Keratinocyte (primary cell): ENCODE measurements around the gene C3orf70. TPM values are rescaled to one million over a fixed set of nuclear protein-coding genes. Genes with fewer than 3 reads are reported as not detected.

Experiments
- DNase-seq: peaks from one replicate; pipeline ENCODE4 v3.0.0-alpha.2; 2011; ENCODE audit warnings: low read depth, missing footprints, low spot score
- FAIRE-seq: peaks from 2 replicates; lab custom pipeline; 2011; peaks lifted over from hg19 to GRCh38; lab: Jason Lieb, UNC
- H2AFZ ChIP-seq: 2 replicates; pipeline ENCODE4 v1.6.0; 2012; ENCODE audit warnings: low read length, control low read depth, inconsistent platforms; ENCODE audit not compliant: control insufficient read depth
- H3K27ac ChIP-seq: 2 replicates; pipeline ENCODE4 v1.5.1; 2011; ENCODE audit warnings: low read length; ENCODE audit not compliant: control insufficient read depth, insufficient read depth
- H3K27me3 ChIP-seq: 3 replicates; pipeline ENCODE4 v1.6.0; 2011; ENCODE audit warnings: low read length; ENCODE audit not compliant: control insufficient read depth, insufficient read depth; ENCODE audit errors: extremely low read depth
- H3K36me3 ChIP-seq, 2 experiments: 2 replicates in 1 of 2; 3 replicates in 1 of 2; pipeline ENCODE4 v1.5.1; 2011; ENCODE audit warnings: low read length in 2 of 2, mild to moderate bottlenecking in 1 of 2; ENCODE audit not compliant: control insufficient read depth in 2 of 2, insufficient read depth in 2 of 2; ENCODE audit errors: extremely low read depth in 1 of 2
- H3K4me1 ChIP-seq: 3 replicates; pipeline ENCODE4 v1.5.1; 2011; ENCODE audit warnings: low read length; ENCODE audit not compliant: control insufficient read depth, insufficient read depth; ENCODE audit errors: extremely low read depth
- H3K4me2 ChIP-seq: 3 replicates; pipeline ENCODE4 v1.6.0; 2011; ENCODE audit warnings: low read depth, low read length; ENCODE audit not compliant: control insufficient read depth, insufficient read depth; ENCODE audit errors: extremely low read depth
- H3K4me3 ChIP-seq, 3 experiments: fragments of 200-600 bp in 1 of 3; sonication (generic) in 1 of 3; 2 replicates in 2 of 3; 3 replicates in 1 of 3; pipeline ENCODE4 v1.5.1; 2011 to 2016; ENCODE audit warnings: low read length in 3 of 3, mild to moderate bottlenecking in 3 of 3, control low read depth in 2 of 3, inconsistent platforms in 1 of 3, low read depth in 1 of 3, mixed read lengths in 1 of 3, mixed run types in 1 of 3, moderate library complexity in 1 of 3; ENCODE audit not compliant: control insufficient read depth in 2 of 3, insufficient read depth in 2 of 3; ENCODE audit errors: extremely low read depth in 1 of 3
- H3K79me2 ChIP-seq: 2 replicates; pipeline ENCODE4 v1.6.0; 2012; ENCODE audit warnings: low read length; ENCODE audit not compliant: control insufficient read depth, insufficient read depth
- H3K9ac ChIP-seq: 3 replicates; pipeline ENCODE4 v1.6.0; 2011; ENCODE audit warnings: low read length; ENCODE audit not compliant: control insufficient read depth, insufficient read depth; ENCODE audit errors: extremely low read depth
- H3K9me1 ChIP-seq: 3 replicates; pipeline ENCODE4 v1.6.0; 2011; ENCODE audit warnings: low read length; ENCODE audit not compliant: control insufficient read depth, insufficient read depth; ENCODE audit errors: extremely low read depth
- H3K9me3 ChIP-seq: 2 replicates; pipeline ENCODE4 v1.5.1; 2012; ENCODE audit warnings: low read depth, low read length; ENCODE audit not compliant: control insufficient read depth
- H4K20me1 ChIP-seq: 3 replicates; pipeline ENCODE4 v1.6.0; 2011; ENCODE audit warnings: low read length; ENCODE audit not compliant: control insufficient read depth, insufficient read depth; ENCODE audit errors: extremely low read depth
- EZH2 ChIP-seq: IDR thresholded peaks from one replicate; pipeline ENCODE4 v1.6.1; 2012; ENCODE audit warnings: inconsistent platforms, mild to moderate bottlenecking, low read length, moderate library complexity
- dilution Hi-C: fragments of 300-500 bp; cut with MboI; formaldehyde crosslinking; loops from one replicate; pipeline ENCODE4 v1.7.0; 2020; ENCODE audit warnings: low sequenced_read_pairs; ENCODE audit not compliant: extremely low pct_ligation_motif_present
- polyA minus RNA-seq, 3 experiments: library from RNA; depleted of rRNA, polyadenylated mRNA; stranded (reverse); fragments of >200 nt; gene quantifications; 1 replicate in 1 of 3; 2 replicates in 1 of 3; 3 replicates in 1 of 3; pipeline ENCODE4 v1.2.3, GENCODE V29; 2011
- polyA plus RNA-seq, 5 experiments: library from polyadenylated mRNA; depleted of rRNA in 3 of 5; stranded (reverse) in 3 of 5; stranded (forward) in 1 of 5; unstranded in 1 of 5; fragments of >200 nt; gene quantifications; 1 replicate in 1 of 5; 2 replicates in 3 of 5; 3 replicates in 1 of 5; pipeline versions ENCODE4 v1.2.1 to v1.2.3, GENCODE V29; 2011 to 2012; ENCODE audit warnings: missing spikeins in 2 of 5, low read depth in 1 of 5, low replicate concordance in 1 of 5
- TF ChIP-seq, protein P1 (sequence below), 3 experiments: IDR thresholded peaks in 1 of 3; conservative IDR thresholded peaks in 1 of 3; optimal IDR thresholded peaks in 1 of 3; 2 replicates in 2 of 3; 3 replicates in 1 of 3; pipeline versions ENCODE3 to v1.5.1; 2011; ENCODE audit warnings: low read length in 3 of 3, mild to moderate bottlenecking in 3 of 3, moderate library complexity in 2 of 3, control low read depth in 1 of 3, inconsistent platforms in 1 of 3; ENCODE audit not compliant: insufficient read depth in 2 of 3; ENCODE audit errors: extremely low read depth in 1 of 3

Gene C3orf70, protein sequence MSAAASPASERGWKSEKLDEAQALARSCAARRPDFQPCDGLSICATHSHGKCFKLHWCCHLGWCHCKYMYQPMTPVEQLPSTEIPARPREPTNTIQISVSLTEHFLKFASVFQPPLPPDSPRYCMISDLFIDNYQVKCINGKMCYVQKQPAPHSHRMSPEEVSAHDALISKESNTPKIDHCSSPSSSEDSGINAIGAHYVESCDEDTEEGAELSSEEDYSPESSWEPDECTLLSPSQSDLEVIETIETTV
- polyA plus RNA-seq (0.01 TPM in 1 of 3 replicates, not detected in the others), polyA minus RNA-seq (not detected in 3 replicates)
- polyA plus RNA-seq (2011; ENCODE audit: low read depth): not detected
- not detected in 2 replicates for polyA plus RNA-seq (2011; cell fraction: cytosol; rRNA removed)
- polyA plus RNA-seq (2011; cell fraction: nucleus; rRNA removed): 0.03 TPM in 1 of 2 replicates, not detected in the other
- polyA plus RNA-seq (2012; ENCODE audit: low replicate concordance): not detected in 2 replicates
- polyA minus RNA-seq (2011; cell fraction: cytosol; rRNA and poly(A)+ RNA removed): not detected
- polyA minus RNA-seq (2011; cell fraction: nucleus; rRNA and poly(A)+ RNA removed): not detected in 2 replicates

DNA sequence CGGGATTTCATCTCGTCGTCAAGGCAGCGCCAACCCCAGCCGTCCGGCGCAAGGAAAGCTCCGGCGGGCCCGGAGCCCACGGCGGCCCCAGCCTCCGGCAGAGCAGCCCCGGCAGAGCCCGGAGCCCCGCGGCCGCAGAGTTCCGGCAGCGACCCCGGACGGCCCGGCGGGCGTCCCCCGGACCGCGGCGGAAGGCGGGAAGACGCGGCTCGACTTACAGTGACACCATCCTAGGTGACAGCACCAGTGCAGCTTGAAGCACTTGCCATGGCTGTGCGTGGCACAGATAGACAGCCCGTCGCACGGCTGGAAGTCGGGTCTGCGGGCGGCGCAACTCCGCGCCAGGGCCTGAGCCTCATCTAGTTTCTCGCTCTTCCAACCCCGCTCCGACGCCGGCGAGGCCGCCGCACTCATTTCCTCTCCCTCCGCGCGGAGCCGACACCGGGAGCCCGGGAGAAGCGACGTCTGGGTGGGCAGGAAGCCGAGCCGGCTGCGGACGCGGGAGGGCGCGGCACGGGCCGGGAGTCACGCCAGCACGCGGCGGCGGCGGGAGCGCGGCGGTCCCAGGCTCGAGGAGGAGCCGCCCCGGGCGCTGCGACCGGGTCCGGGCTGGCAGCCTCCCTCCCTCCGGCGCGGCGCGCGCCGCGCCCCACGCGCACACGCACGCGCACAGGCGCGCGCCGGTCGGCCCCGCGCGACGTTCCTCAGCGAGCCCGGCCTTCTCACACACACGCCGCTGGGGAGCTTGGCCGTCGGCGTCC is at the start of gene C3orf70:
Gene C3orf70, minus strand, starts transcription at position 651 of the 761 bp plus-strand sequence. Its CDS starts 237 bp downstream, at position 414.
- Histone ChIP-seq H3K4me2 (peak within 1 kb of the TSS; percentile 74), H3K27me3 (peaks cover 43% of the 10 kb centered on the region)
- dilution Hi-C loops: no loop called here

DNA sequence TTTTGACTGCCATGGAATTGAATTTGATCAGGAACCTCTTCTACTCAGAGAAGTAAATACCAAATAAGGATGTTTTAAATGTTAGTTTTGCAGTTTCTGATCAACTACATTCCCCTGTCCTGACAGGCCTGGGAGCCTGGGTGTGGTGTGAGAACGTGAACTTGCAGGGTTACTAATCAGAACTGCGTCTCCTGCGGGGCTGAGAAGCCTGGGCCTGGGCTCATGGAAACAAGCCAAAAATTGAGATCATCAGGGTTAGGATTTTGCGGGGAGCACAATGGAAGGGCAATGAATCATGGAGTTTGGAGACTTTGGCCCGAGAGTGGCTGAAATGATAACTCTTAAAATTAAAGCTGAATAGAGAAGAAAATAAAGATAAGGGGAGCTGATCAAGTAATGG is 47.8 kb upstream of the C3orf70 start:
- H3K9me1 ChIP-seq: no peaks in the 10 kb centered on the region
- no peaks in the 10 kb centered on the region for H4K20me1 ChIP-seq
- H3K27ac ChIP-seq: peak overlapping the region; percentile 92
- H3K4me3 ChIP-seq: peak overlapping the region in 2 of 3 experiments; percentile 54
- peak overlapping the region; percentile 65 for H3K9ac ChIP-seq
- no peaks in the 10 kb centered on the region for H3K27me3 ChIP-seq
- peak; percentile 74 for DNase-seq
- peaks cover 0 to 2% of the 10 kb centered on the region in 2 experiments for H3K36me3 ChIP-seq
- no peak for TF ChIP-seq EZH2
- TF ChIP-seq, protein P1, sequence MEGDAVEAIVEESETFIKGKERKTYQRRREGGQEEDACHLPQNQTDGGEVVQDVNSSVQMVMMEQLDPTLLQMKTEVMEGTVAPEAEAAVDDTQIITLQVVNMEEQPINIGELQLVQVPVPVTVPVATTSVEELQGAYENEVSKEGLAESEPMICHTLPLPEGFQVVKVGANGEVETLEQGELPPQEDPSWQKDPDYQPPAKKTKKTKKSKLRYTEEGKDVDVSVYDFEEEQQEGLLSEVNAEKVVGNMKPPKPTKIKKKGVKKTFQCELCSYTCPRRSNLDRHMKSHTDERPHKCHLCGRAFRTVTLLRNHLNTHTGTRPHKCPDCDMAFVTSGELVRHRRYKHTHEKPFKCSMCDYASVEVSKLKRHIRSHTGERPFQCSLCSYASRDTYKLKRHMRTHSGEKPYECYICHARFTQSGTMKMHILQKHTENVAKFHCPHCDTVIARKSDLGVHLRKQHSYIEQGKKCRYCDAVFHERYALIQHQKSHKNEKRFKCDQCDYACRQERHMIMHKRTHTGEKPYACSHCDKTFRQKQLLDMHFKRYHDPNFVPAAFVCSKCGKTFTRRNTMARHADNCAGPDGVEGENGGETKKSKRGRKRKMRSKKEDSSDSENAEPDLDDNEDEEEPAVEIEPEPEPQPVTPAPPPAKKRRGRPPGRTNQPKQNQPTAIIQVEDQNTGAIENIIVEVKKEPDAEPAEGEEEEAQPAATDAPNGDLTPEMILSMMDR (optimal IDR thresholded peaks at IDR 0.05 in 1 of 3, IDR thresholded peaks at IDR 0.05 in 1 of 3, conservative IDR thresholded peaks at IDR 0.05 in 1 of 3; ENCODE audit: extremely low read depth in 1 of 3, insufficient read depth in 2 of 3, low read length in 3 of 3): no peak
- peak; percentile 80 for FAIRE-seq
- peak overlapping the region; percentile 88 for H3K4me2 ChIP-seq
- dilution Hi-C loops: no loop called here
- H3K9me3 ChIP-seq: no peaks in the 10 kb centered on the region
- no peaks in the 10 kb centered on the region for H3K79me2 ChIP-seq
- peaks cover 20% of the 10 kb centered on the region for H3K4me1 ChIP-seq
- H2AFZ ChIP-seq: peak overlapping the region; percentile 84

More for the DNA sequence above, at the start of gene C3orf70:
- DNase-seq (no peak), FAIRE-seq (no peak)
- no peaks in the 10 kb centered on the region for H3K79me2 ChIP-seq
- no peaks in the 10 kb centered on the region for H4K20me1 ChIP-seq
- H3K4me1 ChIP-seq: no peaks in the 10 kb centered on the region
- H3K9me3 ChIP-seq: no peaks in the 10 kb centered on the region
- peak within 1 kb of the TSS; percentile 71 for H2AFZ ChIP-seq
- TF ChIP-seq, protein P1 (optimal IDR thresholded peaks at IDR 0.05 in 1 of 3, IDR thresholded peaks at IDR 0.05 in 1 of 3, conservative IDR thresholded peaks at IDR 0.05 in 1 of 3; ENCODE audit: extremely low read depth in 1 of 3, insufficient read depth in 2 of 3, low read length in 3 of 3): no peak
- TF ChIP-seq EZH2: peak; percentile 99
- no peak within 1 kb of the TSS for H3K27ac ChIP-seq
- H3K9ac ChIP-seq: peak within 1 kb of the TSS; percentile 23
- H3K4me3 ChIP-seq: peak within 1 kb of the TSS; percentile 33 to 54 (median 43)
- H3K9me1 ChIP-seq: no peaks in the 10 kb centered on the region
- no peaks in the 10 kb centered on the region for H3K36me3 ChIP-seq
